Upper lobe of left lung (tissue), 6 donors: ENCODE results near the gene PTGFR. TPM values are rescaled to one million over a fixed set of nuclear protein-coding genes. Genes with fewer than 3 reads are reported as not detected.

Experiments used
- ATAC-seq, 2 donors: fragments of 200-7000 bp; cut with Tn5 transposase; one replicate each; pipeline ENCODE4 v1.9.1; 2022; ENCODE audit warnings: mild to moderate bottlenecking in 2 of 2, moderate library complexity in 2 of 2; ENCODE audit not compliant: low FRiP score in 2 of 2
- DNase-seq, 2 donors: peaks; one replicate each; pipeline ENCODE4 v3.0.0-alpha.2; 2019 to 2020
- H3K27ac ChIP-seq, 4 donors: fragments of 200-600 bp; sonication (generic); one replicate each; pipeline ENCODE4 v1.5.1; 2016 to 2019
- H3K27me3 ChIP-seq, 4 donors: fragments of 200-600 bp; sonication (generic); one replicate each; pipeline ENCODE4 v1.5.1; 2017 to 2019
- H3K36me3 ChIP-seq, 4 donors: fragments of 200-600 bp; sonication (generic); one replicate each; pipeline ENCODE4 v1.5.1; 2016 to 2019
- H3K4me1 ChIP-seq, 4 donors: fragments of 200-600 bp; sonication (generic); one replicate each; pipeline ENCODE4 v1.5.1; 2018 to 2019
- H3K4me3 ChIP-seq, 4 donors: fragments of 200-600 bp; sonication (generic); one replicate each; pipeline ENCODE4 v1.5.1; 2017 to 2019; ENCODE audit warnings: mild to moderate bottlenecking in 2 of 4, moderate library complexity in 1 of 4
- H3K9me3 ChIP-seq, 4 donors: fragments of 200-600 bp; sonication (generic); one replicate each; pipeline ENCODE4 v1.5.1; 2018 to 2019
- EP300 ChIP-seq, 4 donors: sonication (generic); formaldehyde crosslinking; IDR thresholded peaks; one replicate each; pipeline ENCODE4 v1.5.1; 2017; ENCODE audit warnings: antibody characterized with exemption in 4 of 4, control low read depth in 2 of 4
- POLR2A ChIP-seq, 4 donors: fragments of 450-650 bp; IDR thresholded peaks; one replicate each; pipeline ENCODE4 v1.5.1; 2016 to 2017; ENCODE audit warnings: antibody characterized with exemption in 4 of 4, mild to moderate bottlenecking in 2 of 4
- POLR2AphosphoS5 ChIP-seq, 2 donors: sonication (generic); formaldehyde crosslinking; IDR thresholded peaks; one replicate each; pipeline ENCODE4 v1.5.1; 2017; ENCODE audit warnings: antibody characterized with exemption in 2 of 2
- WGBS, 2 donors: methylation state at CpG; one replicate each; pipeline ENCODE4 v1.1.5; 2017 to 2018; 5-methylcytosine and 5-hydroxymethylcytosine counted together
- total RNA-seq, 6 donors: library from RNA; depleted of rRNA in 4 of 6; stranded (reverse); fragments of >200 nt in 4 of 6; gene quantifications; one replicate each; pipeline versions ENCODE4 v1.1.0 to v1.2.1, GENCODE V29; 2016 to 2021
- TF ChIP-seq, protein P1 (sequence below), 6 experiments: fragments of 450-650 bp in 4 of 6; fragments of 200-600 bp in 2 of 6; sonication (generic) in 2 of 6; IDR thresholded peaks; one replicate each; pipeline ENCODE4 v1.5.1; 2016 to 2019; ENCODE audit warnings: antibody characterized with exemption in 6 of 6
- donor health status: DM: no; HTN: no; CAD: no; lungs with moderate emphysema.
- donor health status: DM: no; HTN: yes; CAD: no; lungs with severe emphysema.

Gene PTGFR
- total RNA-seq, 6 donors from 2014 or later, result 0.78 to 4.7 (median 2.2) TPM

DNA sequence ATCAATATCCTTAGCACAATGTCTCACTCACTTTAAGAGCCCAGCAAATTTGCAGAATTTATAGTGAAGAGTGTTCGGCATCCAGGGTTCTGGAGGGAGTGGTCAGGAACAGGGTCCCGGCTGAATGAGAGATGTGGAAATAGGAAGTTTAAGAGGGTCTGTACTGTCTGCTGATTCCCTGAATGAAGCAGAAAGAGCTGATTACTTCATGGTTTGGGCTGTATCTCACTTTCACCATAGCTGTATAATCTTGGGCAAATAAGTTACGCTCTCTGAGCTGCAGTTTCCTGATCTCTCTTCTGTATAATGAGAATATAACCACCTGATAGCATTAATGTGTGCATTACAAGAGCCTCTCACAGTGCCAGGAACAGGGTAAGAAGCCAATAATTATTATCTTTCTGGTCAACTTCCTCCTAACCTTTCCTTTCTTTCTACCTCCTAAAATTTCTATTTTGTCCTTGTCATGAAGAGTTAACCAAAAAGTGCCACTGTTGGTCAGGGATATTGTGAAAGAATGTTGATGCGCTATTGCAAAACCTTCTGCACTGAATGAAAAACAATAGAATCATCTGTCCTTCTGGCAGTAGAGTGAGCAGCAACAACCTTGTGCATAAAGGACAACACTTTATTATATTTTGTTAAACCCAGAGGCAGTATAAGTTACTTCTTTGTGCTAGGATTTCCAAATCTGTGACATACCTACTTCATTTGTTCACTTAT, 14.7 kb upstream of the PTGFR start:
- no peaks in the 10 kb centered on the region for H3K4me1 ChIP-seq
- WGBS, 2 donors, result 57 to 66% methylated on average over 4 of the region's 4 CpGs
- no peak overlapping the region for H3K4me3 ChIP-seq
- no peak for ATAC-seq
- TF ChIP-seq EP300 (IDR thresholded peaks at IDR 0.05), result no peak
- TF ChIP-seq POLR2AphosphoS5 (IDR thresholded peaks at IDR 0.05), result no peak
- TF ChIP-seq, protein P1, sequence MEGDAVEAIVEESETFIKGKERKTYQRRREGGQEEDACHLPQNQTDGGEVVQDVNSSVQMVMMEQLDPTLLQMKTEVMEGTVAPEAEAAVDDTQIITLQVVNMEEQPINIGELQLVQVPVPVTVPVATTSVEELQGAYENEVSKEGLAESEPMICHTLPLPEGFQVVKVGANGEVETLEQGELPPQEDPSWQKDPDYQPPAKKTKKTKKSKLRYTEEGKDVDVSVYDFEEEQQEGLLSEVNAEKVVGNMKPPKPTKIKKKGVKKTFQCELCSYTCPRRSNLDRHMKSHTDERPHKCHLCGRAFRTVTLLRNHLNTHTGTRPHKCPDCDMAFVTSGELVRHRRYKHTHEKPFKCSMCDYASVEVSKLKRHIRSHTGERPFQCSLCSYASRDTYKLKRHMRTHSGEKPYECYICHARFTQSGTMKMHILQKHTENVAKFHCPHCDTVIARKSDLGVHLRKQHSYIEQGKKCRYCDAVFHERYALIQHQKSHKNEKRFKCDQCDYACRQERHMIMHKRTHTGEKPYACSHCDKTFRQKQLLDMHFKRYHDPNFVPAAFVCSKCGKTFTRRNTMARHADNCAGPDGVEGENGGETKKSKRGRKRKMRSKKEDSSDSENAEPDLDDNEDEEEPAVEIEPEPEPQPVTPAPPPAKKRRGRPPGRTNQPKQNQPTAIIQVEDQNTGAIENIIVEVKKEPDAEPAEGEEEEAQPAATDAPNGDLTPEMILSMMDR (IDR thresholded peaks at IDR 0.05), result no peak
- TF ChIP-seq POLR2A (IDR thresholded peaks at IDR 0.05), result no peak
- H3K27me3 ChIP-seq, result no peaks in the 10 kb centered on the region
- no peaks in the 10 kb centered on the region for H3K36me3 ChIP-seq
- no peak overlapping the region for H3K27ac ChIP-seq
- no peaks in the 10 kb centered on the region for H3K9me3 ChIP-seq
- no peak for DNase-seq

DNA sequence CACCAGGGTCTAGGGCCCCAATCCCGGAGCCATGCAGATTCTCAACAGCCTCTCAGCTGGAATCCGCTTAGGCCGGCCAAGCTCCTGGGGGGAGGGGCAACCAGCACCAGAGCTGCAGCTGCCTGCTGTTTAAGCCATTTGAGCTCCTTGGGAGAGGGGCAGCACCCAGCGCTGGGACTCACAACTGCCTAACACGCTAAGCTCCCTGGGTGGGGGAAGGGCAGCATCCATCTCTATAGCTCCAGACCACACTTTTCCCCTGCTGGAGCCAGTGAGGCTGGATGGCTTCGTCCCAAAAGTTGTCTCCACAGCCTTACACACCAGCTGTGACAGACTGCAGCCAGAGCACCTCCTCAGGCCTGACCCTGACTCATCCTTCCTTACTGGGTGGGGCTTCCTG, 6.9 kb upstream of the PTGFR start:
- WGBS, 2 donors, result 46% methylated on average over 6 of the region's 6 CpGs; no CpG with 5 or more reads in 1 of the 2 donors
- Histone ChIP-seq H3K36me3 (no peaks in the 10 kb centered on the region), H3K27me3 (no peaks in the 10 kb centered on the region), H3K27ac (no peak overlapping the region), H3K9me3 (no peaks in the 10 kb centered on the region), H3K4me3 (no peak overlapping the region), H3K4me1 (no peaks in the 10 kb centered on the region)
- DNase-seq (no peak), ATAC-seq (peak in 1 of 2 donors; percentile 38)
- no peak for TF ChIP-seq EP300 (IDR thresholded peaks at IDR 0.05)
- TF ChIP-seq, protein P1 (IDR thresholded peaks at IDR 0.05), result no peak
- TF ChIP-seq POLR2AphosphoS5 (IDR thresholded peaks at IDR 0.05), result no peak
- no peak for TF ChIP-seq POLR2A (IDR thresholded peaks at IDR 0.05)

DNA sequence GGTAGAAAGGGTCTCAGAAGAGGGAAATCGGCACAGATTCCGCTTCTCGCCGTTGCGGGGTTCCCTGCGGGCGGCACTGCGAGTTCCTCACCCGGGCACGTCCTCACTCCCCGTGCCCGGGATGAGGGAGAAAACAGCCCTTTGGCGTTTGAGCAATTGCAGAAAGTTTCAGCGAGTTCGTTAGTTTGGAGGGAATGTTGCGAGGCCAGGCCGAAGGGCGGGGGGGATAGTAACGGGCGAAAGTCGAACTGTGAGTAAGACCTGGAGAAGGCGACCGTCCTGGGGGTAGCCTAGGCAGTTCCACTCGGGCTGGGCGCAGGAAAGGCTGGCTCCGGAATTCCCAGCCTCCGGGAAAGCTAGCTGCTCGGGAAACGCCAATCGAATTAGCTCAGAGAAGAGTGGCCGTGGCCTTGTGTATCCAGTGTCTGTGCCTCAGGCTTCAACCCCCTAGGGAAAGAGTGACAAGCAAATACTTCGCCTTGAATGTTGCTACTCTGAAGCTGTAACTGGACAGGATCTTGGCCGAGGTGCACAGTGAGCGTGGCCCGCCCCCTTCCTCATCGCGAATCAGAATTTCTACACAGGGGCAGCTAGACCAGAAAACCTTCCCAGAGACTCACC, 787 bp downstream of the PTGFR start:
- DNase-seq (peak; percentile 23 to 59), ATAC-seq (peak; percentile 79 to 85)
- no peaks in the 10 kb centered on the region for H3K9me3 ChIP-seq
- TF ChIP-seq, protein P1 (IDR thresholded peaks at IDR 0.05), result no peak
- no peak for TF ChIP-seq POLR2AphosphoS5 (IDR thresholded peaks at IDR 0.05)
- H3K27me3 ChIP-seq, result peaks cover 0 to 5% (median 0%) of the 10 kb centered on the region in 4 donors
- H3K4me3 ChIP-seq, result peak overlapping the region in 3 of 4 donors; percentile 41 to 58 (median 53)
- peak overlapping the region in 2 of 4 donors; percentile 26 to 71 for H3K27ac ChIP-seq
- no peaks in the 10 kb centered on the region for H3K36me3 ChIP-seq
- peaks cover 0 to 14% (median 7%) of the 10 kb centered on the region in 4 donors for H3K4me1 ChIP-seq
- WGBS, 2 donors, result 9 to 10% methylated on average over 9 to 36 of the region's 37 CpGs

DNA sequence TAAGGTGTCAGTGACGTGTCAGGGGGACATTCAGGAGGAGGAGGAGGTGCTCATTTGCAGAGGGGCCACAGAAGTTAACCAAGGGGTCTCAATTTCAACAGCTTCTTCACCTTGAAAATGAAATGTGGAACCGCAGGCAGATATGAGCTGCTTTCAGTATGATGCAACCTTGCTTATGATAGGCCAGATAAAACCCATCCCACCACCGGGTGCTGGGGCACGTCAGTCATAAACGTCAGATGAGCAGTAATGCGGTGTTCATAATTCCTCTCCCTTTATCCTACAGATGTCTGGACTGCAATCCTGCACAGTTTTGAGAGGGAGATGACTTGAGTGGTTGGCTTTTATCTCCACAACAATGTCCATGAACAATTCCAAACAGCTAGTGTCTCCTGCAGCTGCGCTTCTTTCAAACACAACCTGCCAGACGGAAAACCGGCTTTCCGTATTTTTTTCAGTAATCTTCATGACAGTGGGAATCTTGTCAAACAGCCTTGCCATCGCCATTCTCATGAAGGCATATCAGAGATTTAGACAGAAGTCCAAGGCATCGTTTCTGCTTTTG, 1.7 kb downstream of the PTGFR start:
- Histone ChIP-seq H3K27me3 (peaks cover 0 to 5% (median 0%) of the 10 kb centered on the region in 4 donors), H3K4me3 (peak overlapping the region in 1 of 4 donors; percentile 58), H3K27ac (no peak overlapping the region), H3K4me1 (peaks cover 0 to 14% (median 7%) of the 10 kb centered on the region in 4 donors), H3K36me3 (no peaks in the 10 kb centered on the region), H3K9me3 (no peaks in the 10 kb centered on the region)
- 80 to 84% methylated on average over 12 of the region's 12 CpGs for WGBS, 2 donors
- DNase-seq, result no peak
- TF ChIP-seq EP300 (IDR thresholded peaks at IDR 0.05) (no peak), POLR2A (IDR thresholded peaks at IDR 0.05) (no peak), POLR2AphosphoS5 (IDR thresholded peaks at IDR 0.05) (no peak)
- TF ChIP-seq, protein P1 (IDR thresholded peaks at IDR 0.05), result no peak
- peak in 1 of 2 donors; percentile 46 for ATAC-seq
